HFF-Myc (cell line): ENCODE measurements around the gene EPPIN.

Source experiments
- DNase-seq: peaks from one replicate; pipeline ENCODE4 v3.0.0-alpha.2; 2011; ENCODE audit warnings: low read depth; ENCODE audit errors: extremely low read depth
- H3K4me3 ChIP-seq: replicated peaks from 2 replicates; pipeline ENCODE4 v1.5.1; 2011; ENCODE audit warnings: low read depth, mild to moderate bottlenecking, control low read depth, low read length
- TF ChIP-seq, protein P1 (sequence below): IDR thresholded peaks from 2 replicates; pipeline ENCODE4 v1.5.1; 2012; ENCODE audit warnings: mild to moderate bottlenecking, low read depth, low read length, control low read depth; ENCODE audit errors: missing control alignments

The EPPIN gene

DNA sequence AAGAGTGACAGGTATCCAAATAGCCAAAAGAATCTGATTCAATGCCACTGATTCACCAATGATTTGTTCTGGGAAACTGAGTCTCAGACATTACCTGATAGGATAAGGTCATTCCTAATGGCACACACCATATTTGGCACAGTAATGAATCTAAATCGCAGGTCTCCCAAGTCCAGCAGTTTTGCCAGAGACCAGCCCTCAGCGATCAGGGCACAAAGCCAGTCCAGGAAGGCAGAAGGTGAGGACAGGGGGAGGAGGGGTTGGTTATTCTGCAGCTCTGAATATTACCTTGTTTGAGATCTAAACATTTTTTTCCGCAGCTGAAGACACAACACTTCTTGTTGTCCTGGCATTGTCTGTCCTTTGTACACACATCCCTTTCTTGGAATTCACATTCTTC is 1.9 kb downstream of the EPPIN start:
- DNase-seq, result no peak
- no peak overlapping the region for H3K4me3 ChIP-seq
- TF ChIP-seq, protein P1, sequence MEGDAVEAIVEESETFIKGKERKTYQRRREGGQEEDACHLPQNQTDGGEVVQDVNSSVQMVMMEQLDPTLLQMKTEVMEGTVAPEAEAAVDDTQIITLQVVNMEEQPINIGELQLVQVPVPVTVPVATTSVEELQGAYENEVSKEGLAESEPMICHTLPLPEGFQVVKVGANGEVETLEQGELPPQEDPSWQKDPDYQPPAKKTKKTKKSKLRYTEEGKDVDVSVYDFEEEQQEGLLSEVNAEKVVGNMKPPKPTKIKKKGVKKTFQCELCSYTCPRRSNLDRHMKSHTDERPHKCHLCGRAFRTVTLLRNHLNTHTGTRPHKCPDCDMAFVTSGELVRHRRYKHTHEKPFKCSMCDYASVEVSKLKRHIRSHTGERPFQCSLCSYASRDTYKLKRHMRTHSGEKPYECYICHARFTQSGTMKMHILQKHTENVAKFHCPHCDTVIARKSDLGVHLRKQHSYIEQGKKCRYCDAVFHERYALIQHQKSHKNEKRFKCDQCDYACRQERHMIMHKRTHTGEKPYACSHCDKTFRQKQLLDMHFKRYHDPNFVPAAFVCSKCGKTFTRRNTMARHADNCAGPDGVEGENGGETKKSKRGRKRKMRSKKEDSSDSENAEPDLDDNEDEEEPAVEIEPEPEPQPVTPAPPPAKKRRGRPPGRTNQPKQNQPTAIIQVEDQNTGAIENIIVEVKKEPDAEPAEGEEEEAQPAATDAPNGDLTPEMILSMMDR, result no peak

DNA sequence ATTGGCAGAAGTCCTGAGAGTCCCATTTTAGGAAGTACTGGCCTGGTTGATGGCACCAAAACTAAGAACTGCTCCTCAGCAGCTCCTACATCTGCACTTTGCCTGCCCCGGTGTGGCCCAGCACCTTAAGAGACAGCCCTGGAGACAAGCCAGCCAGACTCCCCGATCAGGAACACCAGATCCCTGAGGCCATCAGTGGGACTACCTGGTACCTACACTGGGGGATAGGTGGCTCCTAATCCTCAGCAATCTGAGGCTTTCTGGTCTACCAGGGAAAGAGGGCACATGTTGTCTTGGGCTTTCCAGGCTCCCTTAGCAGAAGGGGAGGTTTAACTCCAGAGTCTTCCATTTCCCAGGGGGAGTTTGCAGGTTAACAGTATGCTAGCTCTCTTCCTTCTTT is 7.8 kb downstream of the EPPIN start, which contains the start of gene WFDC6:
TSS of gene WFDC6 (minus strand) at position 101 of the 400 bp plus-strand sequence. CDS start at position 26, 75 bp downstream.
- DNase-seq, result no peak
- TF ChIP-seq, protein P1, result no peak
- H3K4me3 ChIP-seq, result no peak within 1 kb of the TSS

DNA sequence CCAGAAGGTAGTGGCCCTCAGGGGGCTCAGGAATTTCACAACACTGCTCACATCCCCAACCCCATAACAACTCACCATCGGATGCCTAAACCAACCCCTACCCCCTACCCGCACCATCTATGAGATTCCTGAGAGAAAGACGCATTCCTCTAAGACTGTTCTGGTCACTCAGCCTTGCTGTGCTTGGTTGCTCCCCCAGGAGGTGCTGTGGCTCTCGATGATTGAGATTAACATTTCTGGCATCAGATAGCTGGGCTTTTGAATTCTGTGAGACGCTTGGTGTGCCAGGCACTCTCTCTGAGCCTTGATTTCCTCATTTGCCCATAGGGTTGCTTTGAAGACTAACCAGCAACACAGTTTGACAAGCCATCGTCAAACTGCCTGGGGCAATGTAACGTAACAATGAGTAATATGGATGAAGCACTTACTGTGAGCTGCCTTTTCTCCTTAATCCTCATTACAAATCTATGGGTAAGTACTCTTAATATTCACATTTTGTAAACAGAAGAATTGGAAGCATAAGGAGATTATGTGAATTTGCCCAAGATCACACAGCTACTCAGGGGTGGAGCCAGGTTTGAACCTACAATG is 8.9 kb downstream of the EPPIN start:
- DNase-seq, result no peak
- H3K4me3 ChIP-seq, result no peak overlapping the region
- TF ChIP-seq, protein P1, result peak; percentile 18

DNA sequence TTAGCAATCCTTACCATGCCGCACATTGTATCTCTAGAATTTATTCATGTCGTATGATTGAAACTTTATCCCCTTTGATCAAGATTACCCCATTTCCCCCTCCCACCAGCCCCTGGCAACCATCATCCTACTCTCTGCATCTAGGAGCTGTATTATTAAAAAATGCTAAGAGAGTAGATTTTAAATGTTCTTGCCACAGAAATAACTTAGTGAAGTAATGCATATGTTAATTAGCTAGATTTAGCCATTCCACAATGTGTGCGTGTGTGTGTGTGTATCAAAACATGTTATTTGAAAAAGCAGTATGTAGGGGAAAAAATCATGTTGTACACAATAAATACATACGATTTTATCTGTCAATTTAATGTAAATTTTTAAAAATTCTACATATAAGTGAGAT is 19.9 kb downstream of the EPPIN start:
- H3K4me3 ChIP-seq, result no peak overlapping the region
- TF ChIP-seq, protein P1, result no peak
- DNase-seq, result no peak

DNA sequence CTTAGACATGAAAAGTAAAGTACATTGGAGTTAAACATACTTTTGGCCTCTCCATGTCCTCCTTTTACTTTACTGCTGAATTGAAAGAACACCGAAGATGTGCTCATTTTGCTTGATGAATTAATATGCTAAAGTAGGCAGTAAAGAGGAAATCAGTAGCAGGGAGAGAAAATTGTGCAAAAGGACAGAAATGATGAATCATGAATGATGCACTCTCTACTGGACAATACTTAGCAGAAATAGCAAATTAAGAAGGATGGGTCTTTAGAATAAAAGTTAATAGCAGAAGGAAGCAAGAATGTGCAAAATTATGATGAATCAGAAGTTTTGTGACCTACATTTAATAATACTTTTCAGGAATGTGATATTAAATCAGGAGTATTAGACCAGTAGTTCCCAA is 23.4 kb downstream of the EPPIN start:
- DNase-seq, result no peak
- H3K4me3 ChIP-seq, result no peak overlapping the region
- TF ChIP-seq, protein P1, result no peak

DNA sequence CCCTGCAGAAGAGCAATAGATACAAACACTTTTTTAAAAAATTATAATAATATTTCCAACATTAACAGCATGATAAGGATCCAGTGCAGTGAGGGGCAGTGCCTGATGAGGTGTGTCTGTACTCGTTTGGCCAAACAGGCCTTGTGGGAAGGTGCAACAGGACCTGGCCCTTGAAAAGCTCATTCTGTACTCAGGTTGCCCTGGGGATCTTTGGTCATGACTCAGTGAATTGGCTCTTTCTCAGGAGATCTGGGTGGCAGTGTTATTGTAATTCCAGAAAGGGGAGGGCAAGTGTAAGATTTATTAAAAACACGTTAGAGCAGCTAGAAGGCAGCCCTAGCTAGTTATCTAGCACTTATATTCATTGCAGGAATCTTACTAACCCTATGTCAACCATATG is 28.9 kb downstream of the EPPIN start:
- no peak for DNase-seq
- TF ChIP-seq, protein P1, result no peak
- H3K4me3 ChIP-seq, result no peak overlapping the region
